DMS153 (cell line): Measurements from ENCODE around the gene SPCS3.
"Not testable (repeated sequence)": the region's sequence is repeated elsewhere in the genome, so short reads cannot be mapped to it uniquely, and the experiment has no call there.

ENCODE experiments used
- DNase-seq: peaks from one replicate; lab custom pipeline; 2025; lab: John Stamatoyannopoulos, UW

Gene SPCS3

GRCh38 chr4:176319704-176320339, at the start of gene SPCS3:
Gene SPCS3 (plus strand): TSS chr4:176319966. CDS start chr4:176320077, 111 bp downstream.
- peak; percentile 91 for DNase-seq

DNA sequence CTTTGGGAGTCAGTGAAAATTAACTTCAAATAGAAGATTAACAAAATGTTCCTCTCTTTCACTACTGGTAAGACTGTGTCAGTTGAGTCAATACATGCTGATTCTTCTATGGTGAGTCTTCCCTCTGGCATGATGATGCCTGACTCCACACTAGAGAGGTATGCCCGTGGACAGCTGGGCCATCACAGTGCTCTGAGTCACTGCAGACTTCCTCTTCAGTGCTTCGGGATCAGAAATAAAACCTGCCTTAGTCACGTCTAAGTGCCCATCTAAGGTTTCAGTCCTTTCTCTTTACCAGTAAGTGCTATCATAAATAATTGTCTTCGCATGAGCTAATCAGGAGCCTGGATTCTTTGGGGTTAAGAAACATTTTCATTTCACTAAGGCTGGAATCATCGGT, 49.1 kb upstream of the SPCS3 start:
- DNase-seq: peak; percentile 27

DNA sequence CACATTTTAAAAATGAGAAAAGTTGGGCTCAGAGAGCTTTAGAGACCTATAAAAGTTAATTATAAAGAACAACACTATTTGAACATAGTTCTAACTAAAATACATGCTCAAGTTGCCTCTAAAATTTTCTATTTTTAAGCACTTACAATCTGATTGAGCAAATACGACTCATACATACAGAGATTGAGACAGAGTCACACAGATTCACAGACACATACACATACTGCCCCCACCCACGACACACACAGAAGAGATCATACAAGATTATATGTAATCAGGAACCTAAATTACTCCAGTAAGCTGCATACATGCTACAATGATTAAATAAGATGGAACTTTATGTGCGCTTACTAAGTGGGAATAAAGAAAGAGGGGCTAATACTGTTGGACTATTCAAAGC, 48.0 kb upstream of the SPCS3 start:
- no peak for DNase-seq

DNA sequence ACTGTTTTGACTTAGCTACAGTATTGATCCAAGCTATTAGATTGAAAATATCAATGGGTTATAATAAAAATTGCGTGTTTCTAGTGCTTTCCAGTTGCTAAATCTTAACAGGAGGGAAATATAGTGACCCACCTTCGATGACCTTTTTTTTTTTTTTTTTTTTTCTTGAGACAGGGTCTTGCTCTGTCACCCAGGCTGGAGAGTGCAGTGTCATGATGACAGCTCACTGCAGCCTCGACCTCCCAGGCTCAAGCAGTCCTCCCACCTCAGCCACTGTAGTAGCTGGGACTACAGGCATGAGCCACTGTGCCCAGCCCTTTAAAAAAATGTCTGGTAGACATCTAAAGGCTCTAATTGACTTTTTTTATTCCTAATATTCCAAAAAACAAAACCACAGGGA, 47.0 kb upstream of the SPCS3 start:
- DNase-seq: no peak

- DNase-seq: no peak
Observed at GRCh38 chr4:176273736-176274135, 46.0 kb upstream of the SPCS3 start.

- DNase-seq: no peak
Observed at GRCh38 chr4:176274441-176274840, 45.3 kb upstream of the SPCS3 start.

- DNase-seq: no peak
Observed at GRCh38 chr4:176276710-176277109, 43.1 kb upstream of the SPCS3 start.

DNA sequence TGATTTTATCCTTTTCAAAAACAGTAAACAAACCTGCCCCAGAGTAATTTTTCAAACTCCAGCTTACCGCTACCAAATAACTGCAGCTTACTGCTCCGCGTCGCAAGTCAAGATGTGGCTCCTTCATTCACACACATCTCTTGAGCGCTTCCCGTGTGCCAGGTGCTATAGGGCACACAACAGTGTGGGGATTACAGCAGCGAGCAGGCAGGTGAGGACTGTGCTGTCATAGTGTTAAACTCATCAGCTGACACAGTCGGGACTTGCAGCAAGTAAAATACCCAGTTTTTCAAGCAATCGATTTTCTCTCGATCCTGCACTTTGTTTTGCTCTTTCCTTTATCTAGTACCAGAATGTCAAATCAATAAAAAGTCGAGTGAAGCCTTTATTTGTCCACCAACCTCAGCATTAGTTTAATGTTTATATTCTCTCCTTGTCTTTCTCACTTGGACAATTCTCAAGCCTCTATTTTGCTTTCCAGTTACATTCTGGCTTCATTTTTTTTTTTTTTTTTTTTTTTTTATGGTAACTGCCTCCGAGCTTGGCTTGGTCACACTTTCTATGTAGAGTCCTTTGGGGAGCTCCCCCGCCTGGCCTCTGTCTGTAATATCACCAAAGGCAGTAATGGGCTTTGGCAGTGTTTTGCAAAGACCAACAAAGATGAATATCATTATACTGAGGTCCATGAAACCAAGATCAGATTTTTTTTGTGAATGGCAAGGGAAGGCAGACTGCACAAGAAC, 42.4 kb upstream of the SPCS3 start:
- peak; percentile 56 for DNase-seq

DNA sequence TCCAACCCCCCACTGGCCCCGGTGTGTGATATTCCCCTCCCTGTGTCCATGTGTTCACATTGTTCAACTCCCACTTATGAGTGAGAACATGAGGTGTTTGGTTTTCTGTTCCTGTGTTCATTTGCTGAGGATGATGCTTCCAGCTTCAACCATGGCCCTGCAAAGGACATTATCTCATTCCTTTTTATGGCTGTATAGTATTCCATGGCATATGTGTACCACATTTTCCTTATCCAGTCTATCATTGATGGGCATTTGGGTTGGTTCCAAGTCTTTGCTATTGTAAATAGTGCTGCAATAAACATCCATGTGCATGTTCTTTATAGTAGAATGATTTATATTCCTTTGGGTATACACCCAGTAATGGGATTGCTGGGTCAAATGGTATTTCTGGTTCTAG, 40.2 kb upstream of the SPCS3 start:
- not testable (repeated sequence) for DNase-seq

DNA sequence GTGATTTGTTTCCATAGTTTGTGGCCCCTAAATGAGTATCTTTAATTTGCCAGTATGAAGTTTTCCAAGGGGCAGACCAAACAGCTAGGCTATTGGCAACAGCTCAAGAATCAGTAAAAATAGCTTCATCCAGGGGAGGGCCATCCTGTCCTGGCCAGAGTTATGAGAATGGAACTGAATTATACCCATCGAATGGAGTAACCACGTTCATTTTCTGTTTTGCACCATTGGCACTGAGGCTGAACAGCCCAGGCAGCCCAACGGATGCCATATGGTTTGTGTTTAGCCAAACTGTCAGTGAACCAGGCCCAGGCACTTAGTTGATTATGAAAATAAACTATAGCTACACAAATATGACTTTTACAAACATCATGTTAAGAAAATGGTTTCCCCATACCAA, 33.0 kb upstream of the SPCS3 start:
- no peak for DNase-seq

DNA sequence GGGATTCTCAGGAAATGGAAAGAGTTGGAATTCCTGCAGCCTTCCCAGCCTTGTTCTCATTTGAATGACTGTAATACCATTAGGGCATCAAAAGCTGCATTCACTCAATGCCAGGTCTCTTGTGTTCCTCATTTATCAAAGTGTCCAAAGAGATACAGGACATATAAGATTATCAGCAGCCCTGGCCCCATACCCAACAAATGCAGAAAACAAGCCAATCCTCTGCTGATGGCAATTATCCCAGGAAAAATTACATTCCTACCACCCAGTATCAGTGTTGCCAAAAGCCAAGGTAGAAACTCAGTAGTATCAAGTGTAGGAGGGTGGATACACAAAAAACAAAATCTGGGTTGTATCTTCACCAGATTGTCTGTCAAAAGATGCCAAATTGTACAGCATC, 32.2 kb upstream of the SPCS3 start:
- DNase-seq: no peak

GRCh38 chr4:176288020-176288419, 31.7 kb upstream of the SPCS3 start:
- no peak for DNase-seq

- DNase-seq: no peak
Observed at GRCh38 chr4:176289561-176289960, 30.2 kb upstream of the SPCS3 start.

- DNase-seq: no peak
Observed at GRCh38 chr4:176290520-176290919, 29.2 kb upstream of the SPCS3 start.

DNA sequence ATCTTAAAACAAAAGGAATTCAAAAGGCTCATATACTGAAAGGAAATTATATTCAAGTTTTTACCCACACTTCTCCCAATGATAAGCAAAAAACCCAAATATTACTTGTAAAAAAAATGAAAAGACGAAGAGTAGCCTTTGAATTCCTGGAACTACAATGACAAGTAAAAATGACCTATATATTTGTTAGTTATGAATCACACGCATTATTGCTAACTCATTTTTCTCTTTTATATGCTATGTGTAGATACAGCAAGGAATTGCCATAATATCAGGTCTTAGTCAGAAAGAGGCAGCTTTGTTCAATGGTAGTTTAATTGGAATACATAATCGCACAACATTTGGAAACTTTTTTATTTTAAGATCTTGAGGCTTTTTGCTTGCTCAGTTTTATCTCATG, 28.0 kb upstream of the SPCS3 start:
- no peak for DNase-seq

DNA sequence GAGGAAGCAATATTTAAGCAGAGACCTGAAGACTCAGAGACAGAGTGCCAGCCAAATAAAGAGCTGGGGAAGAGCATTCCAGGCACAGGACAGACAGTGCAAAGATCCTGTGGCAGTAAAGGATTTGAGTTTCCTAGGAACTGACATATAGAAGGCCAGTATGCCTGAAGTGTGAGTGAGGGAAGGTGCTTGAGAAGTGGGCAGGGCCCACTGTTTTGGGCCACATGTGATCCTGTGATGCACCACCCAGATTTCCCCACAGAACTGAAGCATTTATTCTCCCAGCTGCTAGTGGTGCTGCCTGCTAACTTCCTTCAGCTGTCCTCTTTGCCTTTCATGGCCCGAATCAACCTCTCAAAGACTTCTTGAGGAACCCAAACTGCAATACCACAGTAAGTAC, 26.8 kb upstream of the SPCS3 start:
- no peak for DNase-seq

GRCh38 chr4:176293660-176294059, 26.1 kb upstream of the SPCS3 start:
- DNase-seq: no peak

GRCh38 chr4:176295907-176296306, 23.9 kb upstream of the SPCS3 start:
- not testable (repeated sequence) for DNase-seq

- DNase-seq: no peak
Observed at GRCh38 chr4:176298664-176299063, 21.1 kb upstream of the SPCS3 start.

GRCh38 chr4:176300036-176300435, 19.7 kb upstream of the SPCS3 start:
- no peak for DNase-seq

- DNase-seq: no peak
Observed at GRCh38 chr4:176300565-176300964, 19.2 kb upstream of the SPCS3 start.

- no peak for DNase-seq
Observed at GRCh38 chr4:176302283-176303275, 17.2 kb upstream of the SPCS3 start.

- DNase-seq: no peak
Observed at GRCh38 chr4:176303938-176304337, 15.8 kb upstream of the SPCS3 start.
